ENCODE measurements around the gene HEXIM2. TPM values are rescaled to one million over a fixed set of nuclear protein-coding genes. Genes with fewer than 3 reads are reported as not detected.

Gene HEXIM2
- total RNA-seq, 2 experiments from 2014 or later = 4.1 to 4.2 TPM

GRCh38 chr17:45164734-45165269 is 3.1 kb downstream of the HEXIM2 start:
- ATAC-seq (no peak), DNase-seq (no peak)
- Mint-ChIP-seq H3K4me3 (no peak overlapping the region), H3K36me3 (ENCODE audit: low read depth) (peaks cover 9% of the 10 kb centered on the region), H3K27ac (no peak overlapping the region), H3K4me1 (ENCODE audit: low read depth) (peaks cover 14% of the 10 kb centered on the region), H3K9me3 (no peaks in the 10 kb centered on the region), H3K27me3 (no peaks in the 10 kb centered on the region)
- intact Hi-C loops (cut with micrococcal nuclease) = no loop called here
- ChIA-PET CTCF (interaction anchor here (0.9 to 3.4 kb wide), 3 partner anchors 13 to 33 kb away, joined by 4 to 15 read pairs (median 5); partner anchors contain the start of gene ACBD4), POLR2A (interaction anchor here (0.9 to 1.1 kb wide), 2 partner anchors 16 to 32 kb away, joined by 3 to 4 read pairs; partner anchors contain the start of gene HEXIM1)
- no peak for TF ChIP-seq CTCF (IDR thresholded peaks at IDR 0.05)

GRCh38 chr17:45168991-45169752 is 7.5 kb downstream of the HEXIM2 start:
- no peak overlapping the region for H3K27ac Mint-ChIP-seq
- TF ChIP-seq CTCF (IDR thresholded peaks at IDR 0.05) = no peak
- H3K27me3 Mint-ChIP-seq = no peaks in the 10 kb centered on the region
- no peak overlapping the region for H3K4me3 Mint-ChIP-seq
- POLR2A ChIA-PET = no interaction called here
- H3K36me3 Mint-ChIP-seq (ENCODE audit: low read depth) = no peaks in the 10 kb centered on the region
- intact Hi-C loops (cut with micrococcal nuclease) = no loop called here
- no peak for DNase-seq
- peaks cover 29% of the 10 kb centered on the region for H3K4me1 Mint-ChIP-seq (ENCODE audit: low read depth)
- no peak for ATAC-seq
- no peaks in the 10 kb centered on the region for H3K9me3 Mint-ChIP-seq
- CTCF ChIA-PET = interaction anchor here (1.0 kb wide), 4 partner anchors 8 to 49 kb away, joined by 3 to 4 read pairs (median 3); partner anchors contain the start of genes ACBD4 and HEXIM2

DNA sequence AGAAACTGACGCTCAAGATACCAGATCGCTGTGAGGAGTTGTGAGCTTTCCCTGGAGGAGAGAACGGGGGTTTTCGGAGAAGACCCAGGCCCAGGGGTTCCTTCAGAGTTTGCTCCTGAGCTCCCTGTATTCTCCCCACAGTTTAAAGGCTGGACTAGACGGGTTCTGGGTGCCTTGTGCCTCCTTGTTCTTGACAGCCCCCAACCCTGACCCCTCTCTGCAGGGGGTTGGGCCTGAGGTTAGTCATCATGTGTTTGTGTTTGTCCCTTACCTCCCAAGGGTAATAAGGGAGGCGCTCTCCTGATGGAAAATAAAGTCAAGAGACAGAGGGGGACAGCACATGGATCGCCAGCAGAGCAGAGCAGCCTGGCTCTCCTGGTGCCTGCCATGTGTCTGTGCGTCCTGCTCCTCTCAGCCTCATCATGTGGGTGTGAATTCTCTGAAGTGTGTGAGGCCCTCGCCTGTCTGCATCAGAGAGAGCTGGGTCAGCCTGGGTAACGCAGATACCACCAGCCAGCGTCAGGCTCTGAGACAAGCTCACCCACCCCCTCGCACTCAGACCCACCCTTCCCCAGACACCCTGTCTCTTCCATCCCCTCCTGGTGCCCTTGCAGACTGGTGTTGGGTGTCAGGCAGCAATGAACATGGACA is 8.7 kb downstream of the HEXIM2 start:
- CTCF ChIA-PET = interaction anchor here (1.0 to 4.5 kb wide), 4 partner anchors 9 to 49 kb away, joined by 3 to 61 read pairs (median 22); partner anchors contain the start of genes ACBD4, HEXIM1 and HEXIM2
- POLR2A ChIA-PET = interaction anchor here (0.9 to 4.2 kb wide), 4 partner anchors 10 to 78 kb away, joined by 3 to 44 read pairs (median 24); partner anchors contain the start of genes HEXIM1 and HEXIM2
- intact Hi-C loops (cut with micrococcal nuclease) = loop anchor here (1.0 kb wide), 1 partner anchor 19 kb away; no protein-coding TSS in a partner anchor
- ATAC-seq (peak; percentile 16), DNase-seq (peak; percentile 41)
- Mint-ChIP-seq H3K36me3 (ENCODE audit: low read depth) (no peaks in the 10 kb centered on the region), H3K4me3 (no peak overlapping the region), H3K9me3 (no peaks in the 10 kb centered on the region), H3K4me1 (ENCODE audit: low read depth) (peaks cover 25% of the 10 kb centered on the region), H3K27me3 (no peaks in the 10 kb centered on the region), H3K27ac (peak overlapping the region; percentile 89)
- TF ChIP-seq CTCF (IDR thresholded peaks at IDR 0.05) = no peak

DNA sequence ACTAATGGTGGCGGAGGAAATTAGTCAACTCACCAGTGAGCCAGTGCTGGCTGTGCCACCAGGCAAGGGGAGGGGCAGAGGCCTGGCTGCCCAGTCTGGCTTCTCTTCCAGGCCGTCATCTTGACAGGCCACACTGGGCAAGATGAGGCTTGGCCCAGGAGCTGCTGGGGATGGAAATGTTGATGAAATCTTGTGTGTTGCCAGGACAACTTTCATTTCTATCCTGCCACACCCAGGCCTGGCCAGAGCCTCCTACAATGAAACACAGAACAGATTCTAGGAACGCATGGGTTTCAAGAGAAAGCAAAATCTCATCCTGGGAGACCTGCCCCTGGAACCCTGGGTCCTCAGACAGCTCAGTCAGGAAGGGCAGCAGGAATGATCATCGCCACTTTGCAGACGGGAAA is 9.3 kb downstream of the HEXIM2 start:
- ChIA-PET POLR2A (interaction anchor here (1.5 to 4.2 kb wide), 3 partner anchors 10 to 78 kb away, joined by 3 to 44 read pairs (median 44); partner anchors contain the start of genes HEXIM1 and HEXIM2), CTCF (interaction anchor here (1.3 to 4.5 kb wide), 5 partner anchors 20 to 48 kb away, joined by 3 to 61 read pairs (median 13); partner anchors contain the start of genes ACBD4 and HEXIM1)
- Mint-ChIP-seq H3K27ac (peak overlapping the region; percentile 89), H3K4me1 (ENCODE audit: low read depth) (peaks cover 25% of the 10 kb centered on the region), H3K9me3 (no peaks in the 10 kb centered on the region), H3K27me3 (no peaks in the 10 kb centered on the region), H3K4me3 (no peak overlapping the region), H3K36me3 (ENCODE audit: low read depth) (no peaks in the 10 kb centered on the region)
- no peak for TF ChIP-seq CTCF (IDR thresholded peaks at IDR 0.05)
- DNase-seq (no peak), ATAC-seq (no peak)
- intact Hi-C loops (cut with micrococcal nuclease) = loop anchor here (1.0 kb wide), 1 partner anchor 20 kb away; no protein-coding TSS in a partner anchor

Data from activated CD8-positive, alpha-beta T cell treated with anti-CD3 and anti-CD28 coated beads for 36 hours (primary cell).